CD4-positive, alpha-beta T cell treated with Interleukin-17A for 4 hours (primary cell): ENCODE results near the gene PXN.

Experiments
- DNase-seq: peaks from one replicate; pipeline ENCODE4 v3.0.0-alpha.2; 2020; ENCODE audit warnings: mixed read lengths

Gene PXN

GRCh38 chr12:120167529-120168095 lies 97.9 kb downstream of the PXN start:
- no peak for DNase-seq

DNA sequence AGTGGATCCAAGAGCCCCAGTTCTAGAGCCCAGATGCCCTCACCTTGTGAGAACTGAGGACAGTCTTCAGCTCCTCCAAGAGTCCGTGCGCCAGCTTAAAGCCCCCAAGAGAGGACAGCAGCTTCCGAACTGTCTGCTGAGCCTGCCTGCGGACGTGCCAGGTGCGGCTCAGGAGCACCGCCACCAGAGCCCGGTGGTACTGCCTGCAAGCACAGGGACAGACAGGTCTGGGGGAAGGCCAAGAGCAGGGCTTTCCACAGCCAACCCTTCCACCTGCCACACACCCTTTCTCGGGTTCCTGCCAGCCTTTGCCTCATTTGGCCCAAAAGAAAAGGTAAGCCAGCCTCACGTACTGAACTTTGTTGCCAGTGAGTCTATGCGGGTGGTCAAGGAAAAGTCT lies 101.2 kb downstream of the PXN start:
- no peak for DNase-seq

GRCh38 chr12:120162763-120163162 lies 102.8 kb downstream of the PXN start:
- DNase-seq, result no peak

DNA sequence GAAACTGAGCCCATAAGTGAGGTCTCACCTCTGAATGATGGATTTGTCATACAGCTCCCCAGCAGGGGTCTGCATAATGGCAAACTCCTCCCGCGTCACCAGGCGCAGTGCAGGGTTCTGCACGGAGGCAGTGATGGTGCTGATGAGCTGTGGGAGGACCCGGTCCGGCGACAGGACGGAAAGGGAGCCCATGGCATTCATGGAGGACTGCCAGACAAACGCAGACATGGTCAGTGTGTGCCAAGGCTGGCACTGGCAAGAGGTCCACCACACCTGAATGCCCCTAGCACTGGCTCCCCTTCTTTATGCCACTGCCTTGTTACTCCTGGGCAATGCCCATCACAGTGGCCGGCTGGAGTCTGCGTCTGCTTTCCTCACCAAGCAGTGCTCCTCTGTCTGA lies 103.7 kb downstream of the PXN start:
- DNase-seq, result no peak
